GM18499 (cell line): Measurements from ENCODE around the gene MAGEA4.
"Not testable (repeated sequence)": the region's sequence is repeated elsewhere in the genome, so short reads cannot be mapped to it uniquely, and the experiment has no call there.

Experiments used
- ATAC-seq: cut with Tn5 transposase; IDR thresholded peaks from one replicate; pipeline ENCODE4 v1.9.1; 2021; ENCODE audit warnings: moderate number of reproducible peaks; ENCODE audit not compliant: insufficient read depth, unreplicated experiment

Gene MAGEA4, protein sequence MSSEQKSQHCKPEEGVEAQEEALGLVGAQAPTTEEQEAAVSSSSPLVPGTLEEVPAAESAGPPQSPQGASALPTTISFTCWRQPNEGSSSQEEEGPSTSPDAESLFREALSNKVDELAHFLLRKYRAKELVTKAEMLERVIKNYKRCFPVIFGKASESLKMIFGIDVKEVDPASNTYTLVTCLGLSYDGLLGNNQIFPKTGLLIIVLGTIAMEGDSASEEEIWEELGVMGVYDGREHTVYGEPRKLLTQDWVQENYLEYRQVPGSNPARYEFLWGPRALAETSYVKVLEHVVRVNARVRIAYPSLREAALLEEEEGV

GRCh38 chrX:151912780-151913179 is at the start of gene MAGEA4:
TSS of gene MAGEA4 (plus strand) at chrX:151912889. CDS start at chrX:151923665, 10,776 bp downstream.
- no peak for ATAC-seq

DNA sequence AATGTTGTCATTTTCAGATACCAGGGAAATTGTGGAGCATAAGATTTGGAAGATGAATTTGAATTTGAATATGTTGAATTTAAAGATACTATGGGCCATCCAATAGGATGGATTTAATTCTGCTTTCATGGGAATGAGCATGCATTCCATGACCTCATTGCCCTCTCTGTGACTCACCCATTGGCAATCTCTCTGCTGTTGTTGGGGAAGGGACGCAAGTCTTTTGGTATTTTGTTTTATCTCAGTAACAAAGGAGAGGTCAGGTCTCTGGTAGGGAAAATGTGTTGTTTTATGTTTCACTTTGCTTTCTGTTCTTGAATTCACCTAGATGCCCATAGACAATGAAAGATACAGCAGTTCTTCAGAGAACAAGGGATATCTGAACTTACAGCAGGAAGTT is 42.1 kb upstream of the MAGEA4 start:
- no peak for ATAC-seq

DNA sequence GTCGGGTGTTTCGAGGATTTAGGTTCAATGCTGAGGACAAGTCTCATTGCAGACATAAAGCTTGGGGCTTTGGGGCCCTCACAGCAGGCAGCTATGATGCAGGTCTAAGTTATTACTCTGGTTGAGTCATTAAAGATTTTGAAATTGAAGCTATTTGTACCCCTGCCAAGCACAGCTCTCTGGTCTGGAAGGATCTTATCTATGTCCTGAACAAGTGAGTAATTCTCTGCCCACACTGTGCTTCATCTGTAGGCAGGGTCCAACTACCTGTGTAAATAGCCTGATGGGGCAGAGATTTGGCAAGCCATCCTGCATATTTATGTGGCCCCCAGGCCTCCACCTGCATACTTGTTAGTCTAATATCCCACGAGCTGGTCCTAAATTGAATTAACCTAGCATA is 41.4 kb upstream of the MAGEA4 start:
- no peak for ATAC-seq

DNA sequence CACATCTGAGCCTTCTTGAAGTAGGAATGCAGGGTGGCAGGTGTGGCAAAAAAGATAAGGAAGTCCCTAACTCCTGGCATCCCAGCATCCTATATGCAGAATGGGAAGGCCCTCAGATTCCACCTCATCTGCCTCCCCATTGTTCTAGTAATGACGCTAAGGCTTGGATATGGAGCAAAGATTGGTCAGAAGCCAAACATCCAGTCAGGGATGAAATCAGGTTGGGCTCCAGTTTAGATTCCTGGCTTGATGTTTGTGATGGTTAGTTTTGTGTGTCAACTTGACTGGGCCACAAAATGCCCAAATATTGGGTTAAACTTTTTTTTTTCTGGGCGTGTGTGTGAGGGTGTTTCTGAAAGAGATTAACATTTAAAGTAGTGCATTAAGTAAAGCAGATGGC is 39.6 kb upstream of the MAGEA4 start:
- no peak for ATAC-seq

- no peak for ATAC-seq
Observed at GRCh38 chrX:151875270-151876026, 37.2 kb upstream of the MAGEA4 start.

DNA sequence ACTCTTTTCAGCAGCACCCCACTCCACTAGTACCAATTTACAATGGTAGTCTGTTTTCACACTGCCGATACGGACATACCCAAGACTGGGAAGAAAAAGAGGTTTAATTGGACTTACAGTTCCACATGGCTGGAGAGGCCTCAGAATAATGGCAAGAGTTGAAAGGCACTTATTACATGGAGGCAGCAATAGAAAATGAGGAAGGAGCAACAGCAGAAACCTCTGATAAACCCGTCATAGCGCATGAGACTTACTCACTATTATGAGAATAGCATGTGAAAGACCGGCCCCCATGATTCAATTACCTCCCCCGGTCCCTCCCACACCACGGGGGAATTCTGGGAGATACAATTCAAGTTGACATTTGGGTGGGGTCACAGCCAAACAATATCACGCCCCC is 34.1 kb upstream of the MAGEA4 start:
- no peak for ATAC-seq

- ATAC-seq, result no peak
Observed at GRCh38 chrX:151879856-151880255, 32.8 kb upstream of the MAGEA4 start.

DNA sequence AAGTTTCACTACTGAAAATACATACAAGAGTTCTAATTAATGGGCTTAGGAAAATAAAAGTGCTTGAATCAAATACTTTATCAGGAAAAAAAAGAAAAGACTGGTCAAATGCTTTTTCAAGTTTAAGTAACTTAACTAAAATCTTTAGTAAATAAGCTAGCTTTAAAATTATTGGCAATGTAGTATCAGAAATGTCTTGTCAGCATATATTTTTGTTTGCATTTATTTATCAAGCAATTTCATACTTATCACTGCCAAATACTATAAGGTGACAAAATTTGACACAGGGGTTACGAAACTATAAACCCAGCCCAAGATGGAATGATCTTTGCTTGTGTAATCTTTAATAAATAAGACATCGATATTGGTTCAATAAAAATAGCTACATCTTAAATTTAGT is 31.8 kb upstream of the MAGEA4 start:
- ATAC-seq, result no peak

DNA sequence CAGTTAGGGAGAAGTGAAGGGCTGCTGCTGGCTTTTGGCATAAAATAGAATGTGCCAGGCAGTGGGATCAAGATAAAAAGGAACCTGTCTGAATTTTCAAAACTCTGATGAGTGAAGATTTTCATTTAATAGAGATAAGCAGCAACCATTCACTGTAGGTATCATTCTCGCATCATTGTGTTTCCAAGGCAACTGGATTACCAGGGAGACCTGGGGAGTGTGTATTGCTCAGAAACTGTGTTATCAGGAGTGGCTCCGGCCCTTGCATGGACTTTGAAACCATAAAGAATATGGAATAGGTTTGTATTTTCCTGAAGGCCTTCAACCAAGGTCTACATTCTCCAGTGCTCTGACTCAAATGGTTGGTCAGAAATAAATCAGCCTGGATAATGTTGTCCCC is 23.3 kb upstream of the MAGEA4 start:
- ATAC-seq, result no peak

DNA sequence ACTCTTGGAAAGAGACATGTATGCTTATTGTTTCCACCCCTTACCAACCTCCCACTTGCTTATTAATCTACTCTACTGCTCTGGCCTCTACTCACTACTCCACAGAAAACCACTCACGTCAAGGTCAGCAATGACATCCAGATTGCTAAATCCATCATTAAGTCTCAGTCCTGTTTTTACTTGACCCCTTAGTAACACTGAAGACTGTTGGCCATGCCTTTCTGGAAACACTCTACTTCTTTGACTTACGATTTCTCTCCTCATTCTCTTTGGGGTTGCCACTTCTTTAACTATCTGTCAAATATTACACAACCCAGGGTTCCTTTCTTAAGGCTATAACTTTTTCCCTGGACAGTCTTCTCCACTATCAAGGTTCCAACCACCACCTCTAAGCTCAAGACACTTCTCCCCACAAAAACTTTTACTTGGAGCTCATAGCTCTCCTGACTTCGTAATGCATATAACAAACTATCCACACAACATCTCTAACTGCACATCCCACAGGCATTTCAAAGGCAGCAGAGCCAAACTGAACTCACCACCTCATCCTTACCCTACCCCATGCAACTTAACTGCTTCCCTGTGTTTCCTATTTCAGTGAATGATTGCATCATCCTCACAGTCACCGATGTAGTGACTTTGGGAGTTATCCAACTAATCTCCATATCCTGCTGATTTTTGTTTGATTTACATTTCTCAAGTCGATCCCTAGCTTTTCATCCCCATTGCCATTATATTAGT is 15.8 kb upstream of the MAGEA4 start:
- no peak for ATAC-seq

GRCh38 chrX:151899622-151900021 is 13.1 kb upstream of the MAGEA4 start:
- no peak for ATAC-seq

- no peak for ATAC-seq
Observed at GRCh38 chrX:151901826-151902225, 10.9 kb upstream of the MAGEA4 start.

DNA sequence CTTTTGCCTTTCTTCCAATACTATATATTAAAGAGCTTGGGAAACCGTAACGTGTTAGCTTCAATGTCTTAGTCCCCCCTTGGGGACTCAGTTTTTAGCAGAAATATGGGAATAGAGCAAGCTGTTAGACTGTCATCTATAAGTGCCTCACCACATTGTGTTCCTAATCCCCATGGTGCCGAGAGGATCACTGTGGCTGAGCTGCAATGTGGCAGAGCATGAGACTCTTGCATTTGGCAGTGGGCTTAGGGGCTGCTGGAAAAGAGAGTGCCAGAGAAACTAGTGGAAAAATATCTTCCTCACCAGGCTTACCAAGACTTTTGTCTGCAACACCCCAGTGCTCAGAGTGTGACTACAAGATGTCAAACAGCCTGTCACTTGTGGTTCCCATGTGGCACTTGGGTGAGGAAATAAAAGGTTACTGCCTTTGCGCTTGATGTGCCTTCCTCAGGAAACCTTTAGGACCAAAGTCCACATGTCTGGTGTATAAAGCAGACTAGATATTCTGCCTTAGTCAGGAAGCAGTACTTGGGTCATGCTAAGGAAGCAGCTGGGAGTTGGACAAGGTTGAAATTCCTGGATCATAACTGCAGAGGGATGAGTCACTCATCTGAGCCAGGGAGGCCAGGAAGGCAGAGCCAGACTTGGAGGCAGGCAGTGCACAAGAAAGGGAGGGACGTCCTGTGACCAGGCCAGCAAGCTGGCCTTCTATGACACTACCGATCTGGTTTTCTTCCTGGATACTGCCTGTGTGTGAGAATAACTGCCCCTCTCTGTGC is 9.7 kb upstream of the MAGEA4 start:
- ATAC-seq, result no peak

GRCh38 chrX:151904989-151905388 is 7.7 kb upstream of the MAGEA4 start:
- ATAC-seq, result no peak

- ATAC-seq, result no peak
Observed at GRCh38 chrX:151912221-151912620, 468 bp upstream of the MAGEA4 start.

DNA sequence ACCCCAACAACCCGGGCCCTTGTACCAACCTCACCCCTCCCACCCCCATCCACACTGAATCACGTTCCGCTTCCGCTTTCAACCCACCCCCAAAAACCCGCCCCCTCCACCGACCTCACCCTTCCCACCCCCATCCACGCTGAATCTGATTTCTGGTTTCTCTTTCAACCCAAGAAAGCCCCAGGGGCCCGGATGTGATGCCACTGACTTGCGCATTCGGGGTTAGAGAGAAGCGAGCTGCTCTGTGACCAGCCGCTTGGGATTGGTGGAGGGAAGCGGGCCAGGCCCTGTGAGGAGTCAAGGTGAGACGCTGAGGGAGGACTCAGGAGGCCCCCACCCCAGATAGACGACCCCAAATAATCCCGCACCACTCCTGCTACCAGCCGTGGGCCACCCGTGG is 6.0 kb downstream of the MAGEA4 start:
- not testable (repeated sequence) for ATAC-seq

DNA sequence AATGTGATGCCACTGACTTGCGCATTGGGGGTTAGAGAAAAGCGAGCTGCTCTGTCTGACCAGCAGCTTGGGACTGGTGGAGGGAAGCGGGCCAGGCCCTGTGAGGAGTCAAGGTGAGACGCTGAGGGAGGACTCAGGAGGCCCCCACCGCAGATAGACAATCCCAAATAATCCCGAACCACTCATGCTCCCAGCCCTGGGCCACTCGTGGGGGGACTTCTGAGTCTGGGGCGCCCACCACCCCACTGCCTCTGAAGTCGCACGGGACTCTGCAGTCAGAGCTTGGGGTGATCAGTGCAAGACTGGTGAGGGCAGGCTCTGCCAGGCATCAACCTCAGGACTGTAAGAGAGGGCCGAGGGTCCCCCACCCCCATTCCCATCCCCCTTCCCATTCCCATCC is 6.9 kb downstream of the MAGEA4 start:
- no peak for ATAC-seq

GRCh38 chrX:151920101-151920500 is 7.4 kb downstream of the MAGEA4 start:
- no peak for ATAC-seq

GRCh38 chrX:151920530-151920929 is 7.8 kb downstream of the MAGEA4 start:
- ATAC-seq, result no peak

- ATAC-seq, result no peak
Observed at GRCh38 chrX:151921292-151921691, 8.6 kb downstream of the MAGEA4 start.
